Activated CD8-positive, alpha-beta memory T cell treated with anti-CD3 and anti-CD28 coated beads, Interleukin-2, amount 50 U/mL, for 4 hours (primary cell): ENCODE data around the gene UBE2G2.

Experiments used
- DNase-seq: peaks from one replicate; pipeline ENCODE4 v3.0.0-alpha.2; 2020

The UBE2G2 gene

GRCh38 chr21:44723177-44724131 is 78.2 kb downstream of the UBE2G2 start:
- DNase-seq = no peak

- no peak for DNase-seq
Observed at GRCh38 chr21:44722731-44723130, 78.9 kb downstream of the UBE2G2 start.

- DNase-seq = no peak
Observed at GRCh38 chr21:44720170-44720569, 81.5 kb downstream of the UBE2G2 start.
